AG10803 (cell line): ENCODE results near the gene OVAAL.

Experiments
- DNase-seq: peaks from one replicate; pipeline ENCODE4 v3.0.0; 2010; ENCODE audit warnings: low read depth
- H3K4me3 ChIP-seq: 2 replicates; pipeline ENCODE4 v1.5.1; 2011; ENCODE audit warnings: mild to moderate bottlenecking, low read length, control low read depth
- CTCF ChIP-seq: conservative IDR thresholded peaks from 2 replicates; pipeline ENCODE4 v1.5.1; 2011; ENCODE audit warnings: mild to moderate bottlenecking, low read length, control low read depth, inconsistent platforms

Gene OVAAL

GRCh38 chr1:180558664-180559063 lies at the start of gene OVAAL:
Gene OVAAL (plus strand): TSS chr1:180558964.
- no peak for TF ChIP-seq CTCF
- DNase-seq: no peak
- H3K4me3 ChIP-seq: no peak within 1 kb of the TSS

GRCh38 chr1:180510882-180511281 lies 47.9 kb upstream of the OVAAL start:
- no peak for TF ChIP-seq CTCF
- DNase-seq: no peak
- H3K4me3 ChIP-seq: no peak overlapping the region

DNA sequence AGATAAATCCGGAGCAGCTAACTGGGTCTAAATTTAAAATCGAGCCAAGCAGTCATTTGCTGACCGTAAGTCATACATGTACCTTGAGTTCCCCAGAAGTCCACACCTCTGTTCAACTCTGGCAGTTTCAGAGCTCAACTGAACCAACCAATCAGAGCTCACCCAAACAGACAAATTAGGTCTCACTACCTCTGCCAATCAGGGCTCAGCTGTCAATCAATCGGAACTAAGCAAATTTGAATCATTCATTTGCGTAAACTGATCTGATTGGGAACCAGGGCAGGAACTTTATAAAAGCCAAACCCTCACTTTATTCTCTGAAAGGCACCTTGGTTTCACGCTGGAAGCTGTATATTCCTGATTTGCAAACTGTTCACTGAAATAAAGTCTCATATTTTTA lies 45.2 kb upstream of the OVAAL start:
- no peak for DNase-seq
- no peak for TF ChIP-seq CTCF
- H3K4me3 ChIP-seq: no peak overlapping the region

GRCh38 chr1:180515364-180515763 lies 43.4 kb upstream of the OVAAL start:
- H3K4me3 ChIP-seq: no peak overlapping the region
- TF ChIP-seq CTCF: no peak
- DNase-seq: no peak

GRCh38 chr1:180515857-180516388 lies 42.8 kb upstream of the OVAAL start:
- peak; percentile 86 for TF ChIP-seq CTCF
- DNase-seq: peak; percentile 80
- no peak overlapping the region for H3K4me3 ChIP-seq

- no peak for TF ChIP-seq CTCF
- no peak for DNase-seq
- H3K4me3 ChIP-seq: no peak overlapping the region
These were observed 38.9 kb upstream of the OVAAL start for GRCh38 chr1:180519846-180520245.

DNA sequence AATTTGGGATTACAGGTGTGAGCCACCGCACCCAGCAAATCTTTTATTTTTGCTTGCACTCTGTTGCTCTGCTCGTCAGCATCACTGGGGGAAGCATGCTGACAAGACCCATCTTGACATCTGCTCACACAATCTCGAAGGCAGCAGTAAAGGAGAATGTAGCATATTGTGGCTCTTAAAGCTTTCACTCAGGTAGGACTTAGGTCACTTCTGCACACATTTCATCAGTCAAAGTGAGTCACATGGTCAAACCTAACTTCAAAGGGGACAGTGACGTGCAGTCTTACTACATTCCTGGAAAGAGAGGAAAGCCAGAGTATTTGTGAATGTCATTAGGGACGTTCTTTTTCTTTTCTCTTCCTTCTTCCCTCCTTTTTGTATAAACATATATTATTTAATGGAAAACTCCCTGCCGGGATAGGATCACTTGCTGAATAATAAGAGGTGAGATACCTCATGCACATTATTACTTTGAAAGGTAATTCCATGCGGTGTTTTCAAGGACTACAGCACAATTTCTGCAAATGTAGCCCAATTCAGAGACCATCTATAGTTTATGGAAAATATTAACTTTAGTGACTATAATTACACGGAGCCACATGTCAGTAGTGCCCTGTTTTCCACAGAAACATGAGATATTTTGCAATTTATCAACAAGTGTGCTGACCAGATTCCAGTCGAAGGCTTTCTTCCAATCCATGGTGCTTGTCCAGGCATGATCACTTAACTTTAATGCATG lies 37.1 kb upstream of the OVAAL start:
- H3K4me3 ChIP-seq: no peak overlapping the region
- DNase-seq: peak; percentile 33
- no peak for TF ChIP-seq CTCF
